GM19351 (cell line): ENCODE data around the gene FANCC.
A peak's percentile ranks its signal among the peaks of the same experiment; 100 is the strongest.

Experiments used
- ATAC-seq: cut with Tn5 transposase; IDR thresholded peaks from one replicate; pipeline ENCODE4 v1.9.1; 2021; ENCODE audit warnings: mild to moderate bottlenecking, moderate library complexity; ENCODE audit not compliant: unreplicated experiment

FANCC gene, protein sequence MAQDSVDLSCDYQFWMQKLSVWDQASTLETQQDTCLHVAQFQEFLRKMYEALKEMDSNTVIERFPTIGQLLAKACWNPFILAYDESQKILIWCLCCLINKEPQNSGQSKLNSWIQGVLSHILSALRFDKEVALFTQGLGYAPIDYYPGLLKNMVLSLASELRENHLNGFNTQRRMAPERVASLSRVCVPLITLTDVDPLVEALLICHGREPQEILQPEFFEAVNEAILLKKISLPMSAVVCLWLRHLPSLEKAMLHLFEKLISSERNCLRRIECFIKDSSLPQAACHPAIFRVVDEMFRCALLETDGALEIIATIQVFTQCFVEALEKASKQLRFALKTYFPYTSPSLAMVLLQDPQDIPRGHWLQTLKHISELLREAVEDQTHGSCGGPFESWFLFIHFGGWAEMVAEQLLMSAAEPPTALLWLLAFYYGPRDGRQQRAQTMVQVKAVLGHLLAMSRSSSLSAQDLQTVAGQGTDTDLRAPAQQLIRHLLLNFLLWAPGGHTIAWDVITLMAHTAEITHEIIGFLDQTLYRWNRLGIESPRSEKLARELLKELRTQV

DNA sequence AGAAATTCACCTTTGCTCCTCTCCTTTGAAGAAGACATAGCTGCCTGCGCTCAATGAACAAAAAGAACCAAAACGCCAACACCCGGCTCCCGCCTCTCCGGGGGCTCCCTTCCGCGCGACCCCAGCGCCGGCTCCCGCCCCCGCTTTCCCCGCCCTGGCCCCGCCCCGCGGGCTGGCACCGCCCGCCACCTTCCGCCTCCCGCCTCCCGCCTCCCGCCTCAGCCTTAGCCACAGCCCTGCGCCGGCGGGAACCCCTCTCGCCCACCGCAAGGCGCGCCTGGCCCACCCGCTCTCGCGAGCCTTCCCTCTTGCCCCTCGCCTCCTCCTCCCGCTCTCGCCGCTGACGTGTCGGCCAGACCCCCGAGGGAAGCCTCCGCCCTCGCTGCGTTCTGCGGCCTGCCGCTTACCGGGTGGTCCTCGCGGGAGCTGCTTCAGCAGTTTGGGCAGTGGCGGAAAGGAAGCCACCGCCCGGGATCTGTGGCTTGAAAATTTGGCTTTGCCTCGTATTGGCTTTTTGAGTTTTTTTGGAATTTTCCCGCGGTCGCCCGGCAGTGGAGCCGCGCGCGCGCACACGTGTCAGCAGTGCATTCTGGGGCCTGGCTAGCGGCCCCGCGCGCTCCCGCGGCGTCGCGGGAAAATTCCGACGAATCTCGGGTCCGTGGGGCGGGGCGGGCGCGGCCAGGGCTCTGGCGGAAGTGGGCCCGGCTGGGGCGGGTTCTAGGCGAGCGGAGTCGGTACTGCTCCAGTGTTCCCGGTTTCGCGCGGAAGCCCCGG is at the start of gene FANCC:
TSS of gene FANCC (minus strand) at position 591 of the 774 bp plus-strand sequence. CDS start 68,418 bp downstream, outside the sequence.
- ATAC-seq = peak; percentile 73

DNA sequence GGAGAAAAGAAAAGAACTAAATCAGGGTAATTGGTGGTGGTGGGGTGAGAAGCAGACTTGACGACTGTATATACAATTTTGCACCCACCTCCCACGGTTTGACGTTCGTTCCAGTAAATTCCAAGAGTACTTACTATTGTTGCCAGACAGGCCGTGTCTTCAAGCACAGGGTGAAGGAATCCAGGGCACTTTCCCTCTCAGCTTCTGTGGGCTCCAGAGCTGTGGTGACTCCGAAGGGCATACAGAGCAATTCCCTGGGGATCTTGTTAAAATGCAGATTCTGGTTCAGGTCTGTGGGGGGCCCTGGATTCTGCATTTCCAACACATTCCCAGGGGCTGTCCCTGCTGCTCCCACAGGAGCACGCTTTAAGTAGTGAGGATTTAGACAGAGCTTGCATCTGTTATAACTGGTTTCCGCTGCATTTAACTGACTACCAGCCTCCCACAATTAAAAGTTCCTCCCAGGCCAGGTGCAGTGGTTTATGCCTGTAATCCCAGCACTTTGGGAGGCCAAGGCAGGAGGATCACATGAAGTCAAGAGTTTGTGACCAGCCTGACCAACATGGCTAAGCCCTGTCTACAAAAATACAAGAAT is 49.3 kb upstream of the FANCC start:
- no peak for ATAC-seq

DNA sequence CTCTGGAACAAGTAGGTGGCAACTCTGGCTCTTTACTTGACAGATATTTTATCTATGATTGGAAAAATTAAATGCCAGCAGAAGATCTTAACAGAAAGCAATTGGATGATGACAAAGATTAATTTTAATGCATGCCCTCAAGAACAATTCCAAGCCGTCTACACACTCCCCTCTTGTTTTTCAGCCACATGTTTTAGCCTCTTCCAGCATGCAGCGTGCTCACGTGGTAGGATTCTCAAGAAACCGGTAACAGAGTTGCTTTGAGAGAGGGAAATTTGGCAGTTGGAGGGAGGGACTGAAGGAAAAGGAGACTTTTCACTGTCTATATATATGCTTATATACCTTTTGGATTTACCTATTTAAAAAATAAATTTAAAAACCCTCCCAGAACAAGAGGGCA is 48.3 kb upstream of the FANCC start:
- no peak for ATAC-seq

DNA sequence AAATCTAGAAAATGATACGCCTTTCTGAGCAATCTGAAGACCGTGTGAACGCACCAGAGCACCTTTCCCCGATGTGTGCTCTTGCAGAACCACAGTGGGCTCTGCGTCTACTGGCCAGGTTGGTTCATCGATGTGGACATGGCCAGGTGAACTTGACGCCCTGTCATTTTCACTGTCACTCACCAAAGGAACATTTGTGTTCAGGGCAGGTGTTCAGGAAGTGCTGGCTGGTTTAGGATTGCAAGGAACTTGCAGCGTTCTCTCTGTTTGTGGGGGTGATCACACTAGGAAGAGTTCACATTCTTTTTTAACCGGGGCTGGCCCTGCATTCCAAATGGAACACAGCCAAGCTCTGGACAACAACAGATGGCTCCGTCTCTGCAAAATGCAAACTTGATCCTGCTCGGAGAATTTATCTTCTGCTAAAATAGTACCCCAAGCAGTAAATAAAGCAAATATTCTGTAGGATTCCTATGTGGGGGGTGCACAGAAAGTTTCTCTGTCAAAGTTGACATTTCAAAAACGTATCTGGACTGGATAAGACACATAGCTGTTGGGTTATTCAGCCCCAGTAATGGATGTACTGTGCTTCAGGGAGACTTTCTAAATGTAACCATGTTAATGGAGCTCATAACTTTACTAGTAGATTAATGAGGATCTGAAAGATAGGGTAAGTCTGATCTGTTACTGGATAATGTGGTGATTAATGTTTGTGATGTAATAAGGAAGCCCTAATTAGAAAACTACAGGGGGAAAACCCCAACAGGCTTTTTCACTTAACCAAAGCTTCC is 45.7 kb upstream of the FANCC start:
- ATAC-seq = no peak

DNA sequence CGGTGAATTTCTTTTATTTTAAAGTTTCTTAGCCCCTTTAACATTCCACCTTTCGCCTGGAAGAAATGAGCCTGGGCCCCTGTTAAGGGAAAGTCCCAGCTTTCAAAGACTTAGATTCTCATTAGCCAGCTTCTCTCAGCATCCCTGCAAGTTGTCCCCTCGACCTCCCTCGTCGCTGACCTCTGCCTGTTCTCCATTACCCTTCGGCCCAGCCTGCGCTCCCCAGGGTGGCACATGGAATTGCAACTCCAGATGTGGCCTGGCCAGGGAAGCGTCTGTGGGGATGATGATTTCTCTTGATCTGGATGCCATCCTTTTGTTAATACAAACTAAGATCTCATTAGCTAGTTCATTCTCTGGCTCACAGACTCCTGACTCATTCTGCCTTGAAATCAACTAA is 43.4 kb upstream of the FANCC start:
- ATAC-seq = no peak

DNA sequence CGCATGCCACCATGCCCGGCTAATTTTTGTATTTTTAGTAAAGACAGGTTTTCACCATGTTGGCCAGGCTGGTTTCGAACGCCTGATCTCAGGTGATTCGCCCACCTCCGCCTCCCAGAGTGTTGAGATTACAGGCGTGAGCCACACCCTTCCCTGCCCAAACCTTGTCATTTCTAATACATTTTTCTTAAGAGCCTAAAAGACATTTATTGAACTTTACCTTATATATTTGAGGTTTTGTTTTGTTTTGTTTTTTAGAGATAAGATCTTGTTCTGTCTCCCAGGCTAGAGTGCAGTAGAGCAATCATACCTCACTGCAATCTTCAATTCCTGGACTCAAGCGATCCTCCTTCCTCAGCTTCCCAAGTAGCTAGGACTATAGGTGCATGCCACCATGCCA is 39.8 kb upstream of the FANCC start:
- no peak for ATAC-seq

DNA sequence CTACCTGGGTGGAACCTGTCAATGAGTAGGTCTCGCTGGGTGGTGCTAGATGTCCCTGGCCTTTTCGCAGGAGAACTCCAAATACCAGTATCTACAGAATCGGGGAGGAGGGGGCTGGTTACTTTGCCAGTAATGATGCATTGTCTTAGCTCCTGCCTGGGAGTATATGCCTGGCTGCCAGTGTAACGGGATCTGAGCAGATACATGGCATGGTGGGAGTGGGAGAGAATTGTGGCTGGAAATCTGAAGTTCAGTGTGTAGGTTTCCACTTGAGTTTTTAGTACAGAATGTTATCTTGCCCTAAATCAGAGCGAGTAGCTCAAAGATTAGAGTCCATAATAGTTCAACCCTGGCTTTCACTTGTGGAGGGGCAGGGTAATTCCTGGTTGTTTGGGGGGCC is 38.0 kb upstream of the FANCC start:
- no peak for ATAC-seq

DNA sequence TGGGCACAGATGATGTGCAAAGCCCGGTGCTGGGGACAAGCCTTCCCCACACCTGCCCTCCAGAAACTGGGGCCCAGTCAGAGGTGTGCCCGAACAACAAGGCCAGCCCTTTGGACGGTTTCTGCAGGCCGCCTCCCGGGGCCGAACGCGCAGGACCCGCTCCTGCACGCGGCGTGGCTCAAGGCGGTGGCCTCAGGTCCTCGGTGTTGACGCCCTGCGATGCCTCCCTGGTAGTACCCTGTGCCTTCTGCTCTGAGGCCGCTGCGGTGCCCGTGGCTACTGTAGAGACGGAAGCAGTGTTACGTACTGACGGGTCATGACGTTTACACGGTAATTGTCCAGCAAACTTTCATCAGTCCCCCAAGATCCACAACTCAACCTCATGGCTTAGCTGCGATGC is 33.5 kb upstream of the FANCC start:
- no peak for ATAC-seq

DNA sequence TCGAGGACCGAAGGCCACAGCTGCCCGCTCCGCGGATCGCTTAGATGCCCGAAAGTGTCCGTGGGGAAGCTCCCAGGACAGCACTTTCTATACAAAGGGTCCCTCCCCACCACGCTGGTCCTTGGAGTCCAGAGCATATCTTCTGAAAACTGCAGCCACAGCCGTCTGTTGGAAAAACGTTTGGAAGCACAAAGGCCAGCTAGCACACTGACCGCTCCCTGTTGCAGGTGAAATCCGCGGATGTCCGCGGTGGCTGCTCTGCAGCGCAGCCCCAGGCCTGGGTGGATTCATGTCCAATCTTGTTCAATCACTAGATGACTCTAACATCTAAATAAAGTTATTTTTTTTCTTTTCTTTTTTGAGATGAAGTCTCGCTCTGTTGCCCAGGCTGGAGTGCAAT is 32.8 kb upstream of the FANCC start:
- no peak for ATAC-seq

DNA sequence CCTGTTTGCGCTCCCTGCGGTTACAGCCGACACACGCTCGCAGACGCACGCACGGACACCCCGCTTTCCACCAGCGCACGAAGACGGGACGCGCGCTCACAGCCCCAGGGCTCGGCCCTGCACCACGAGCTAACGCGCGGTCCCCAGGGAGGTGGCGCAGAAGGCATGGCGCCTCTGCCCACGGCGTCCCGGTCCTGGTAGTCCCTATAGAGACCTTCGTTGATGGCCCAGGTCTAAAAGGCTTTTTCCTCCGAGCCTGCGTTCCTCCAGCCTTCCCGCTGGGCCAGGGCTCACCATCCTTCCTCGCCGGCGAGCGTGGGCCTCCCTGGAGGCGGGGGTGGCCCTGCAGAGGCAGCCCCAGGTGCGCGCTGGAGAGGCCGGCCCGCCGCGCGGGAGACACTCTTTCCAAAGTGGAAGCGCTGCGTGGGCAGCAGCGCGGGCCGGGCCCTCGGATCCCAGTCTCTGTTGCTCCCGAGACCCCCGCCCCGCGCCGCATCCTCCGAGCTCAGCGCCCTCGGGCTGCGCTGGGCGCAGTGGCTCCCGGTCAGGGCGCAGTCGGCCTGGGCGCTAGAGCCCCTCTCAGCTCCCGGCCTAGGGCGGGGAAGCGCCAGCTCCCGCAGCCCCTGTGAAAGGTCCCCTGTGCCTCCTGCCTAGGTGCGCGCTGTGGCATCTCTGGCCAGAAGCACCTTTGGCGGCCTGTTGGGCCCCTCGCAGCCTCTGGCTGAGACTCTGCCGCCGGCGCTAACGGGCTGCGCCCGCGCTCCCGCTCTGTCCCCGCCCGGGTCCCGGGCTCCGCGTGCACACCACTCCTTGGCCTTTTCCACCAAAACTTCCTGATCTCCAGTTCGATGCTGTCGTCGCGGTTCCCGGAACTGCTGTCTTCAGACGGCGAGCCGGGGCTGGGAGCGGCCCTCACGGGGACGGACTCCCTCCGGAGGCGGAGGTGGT is 31.9 kb upstream of the FANCC start:
- no peak for ATAC-seq

DNA sequence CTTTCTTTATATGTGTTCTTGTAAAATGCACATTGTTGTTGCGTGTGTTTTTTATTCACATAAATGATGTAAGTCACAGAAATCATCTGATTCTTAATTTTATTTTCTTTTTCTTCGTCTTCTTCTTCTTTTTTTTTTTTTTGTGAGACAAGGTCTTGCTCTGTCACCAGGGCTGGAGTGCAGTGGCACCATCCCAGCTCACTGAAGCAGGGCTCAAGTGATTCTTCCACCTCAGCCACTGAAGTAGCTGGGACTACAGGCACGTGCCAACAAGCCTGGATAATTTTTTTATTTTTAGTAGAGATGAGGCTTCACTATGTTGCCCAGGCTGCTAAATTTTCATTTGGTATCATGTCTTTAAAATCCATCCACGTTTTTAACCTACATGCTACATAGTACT is 28.5 kb upstream of the FANCC start:
- no peak for ATAC-seq

DNA sequence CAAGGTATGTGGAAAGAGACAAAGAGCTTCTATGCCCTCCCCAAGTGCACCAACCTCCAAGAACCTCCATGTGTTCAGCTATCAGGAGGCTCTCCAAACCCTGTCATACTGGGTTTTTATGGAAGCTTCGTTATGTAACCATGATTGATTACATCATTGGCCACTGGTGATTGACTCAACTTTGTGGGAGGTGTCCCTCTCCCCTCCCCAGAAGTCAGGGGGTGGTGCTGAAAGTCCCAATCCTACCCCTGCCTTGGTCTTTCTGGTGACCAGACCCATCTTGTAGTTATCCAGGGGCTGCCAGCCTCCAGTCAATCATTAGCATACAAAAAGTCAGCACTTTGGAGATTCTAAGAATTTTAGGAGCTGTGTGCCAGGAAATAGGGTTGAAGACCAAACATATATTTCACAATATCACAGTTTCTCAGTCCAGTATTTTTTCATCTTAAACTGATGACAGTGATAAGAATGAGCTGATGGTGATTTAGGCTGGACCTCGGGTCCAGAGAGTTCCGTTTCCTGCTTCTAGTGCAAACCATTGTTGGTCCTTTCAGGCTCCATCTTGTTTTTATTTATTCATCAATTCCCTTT is 27.3 kb upstream of the FANCC start:
- ATAC-seq = no peak

DNA sequence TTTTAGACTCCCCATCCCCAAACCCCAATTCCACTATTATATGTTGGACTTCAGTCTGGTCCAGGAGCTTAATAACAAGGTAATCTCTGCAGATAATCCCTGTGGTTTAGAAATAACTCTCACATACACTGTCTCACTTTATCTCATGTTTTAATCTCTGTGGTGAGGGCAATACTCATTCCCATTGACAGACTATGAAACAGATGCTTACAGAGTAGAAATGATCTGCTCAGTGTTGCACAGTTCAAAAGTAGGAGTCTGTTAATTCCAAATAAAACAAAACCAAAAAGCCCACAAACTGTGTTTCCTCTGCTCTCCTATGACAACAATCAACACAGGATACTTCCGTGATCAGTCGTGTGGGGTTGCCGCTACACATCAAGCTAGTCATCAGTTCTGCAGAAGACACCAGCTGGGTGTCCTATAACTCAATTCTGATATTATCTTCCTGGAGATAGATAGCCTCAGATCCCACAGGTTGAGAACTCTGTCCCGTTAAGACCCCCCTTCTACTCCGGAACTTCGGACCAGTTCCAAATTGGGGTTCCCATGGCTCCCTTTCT is 26.3 kb upstream of the FANCC start:
- ATAC-seq = no peak

DNA sequence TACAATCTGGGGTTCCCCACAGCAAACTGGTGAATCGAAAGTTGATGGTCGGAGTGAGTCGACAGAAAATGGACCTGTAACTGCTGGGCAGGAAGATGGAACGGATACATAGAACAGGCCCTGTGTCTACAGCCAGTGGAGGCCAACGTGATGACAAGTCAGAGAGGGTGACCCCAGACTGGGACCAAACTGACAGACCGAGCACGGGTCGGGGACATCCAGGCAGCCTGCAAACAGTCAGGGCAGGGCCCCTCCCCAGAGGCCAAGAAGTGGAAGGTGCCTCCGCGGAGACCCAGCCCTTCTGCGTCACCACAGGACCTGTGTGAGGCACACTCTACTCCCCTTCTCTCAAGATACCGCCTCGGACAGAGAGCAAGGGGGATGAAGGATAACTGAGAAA is 25.1 kb upstream of the FANCC start:
- no peak for ATAC-seq

DNA sequence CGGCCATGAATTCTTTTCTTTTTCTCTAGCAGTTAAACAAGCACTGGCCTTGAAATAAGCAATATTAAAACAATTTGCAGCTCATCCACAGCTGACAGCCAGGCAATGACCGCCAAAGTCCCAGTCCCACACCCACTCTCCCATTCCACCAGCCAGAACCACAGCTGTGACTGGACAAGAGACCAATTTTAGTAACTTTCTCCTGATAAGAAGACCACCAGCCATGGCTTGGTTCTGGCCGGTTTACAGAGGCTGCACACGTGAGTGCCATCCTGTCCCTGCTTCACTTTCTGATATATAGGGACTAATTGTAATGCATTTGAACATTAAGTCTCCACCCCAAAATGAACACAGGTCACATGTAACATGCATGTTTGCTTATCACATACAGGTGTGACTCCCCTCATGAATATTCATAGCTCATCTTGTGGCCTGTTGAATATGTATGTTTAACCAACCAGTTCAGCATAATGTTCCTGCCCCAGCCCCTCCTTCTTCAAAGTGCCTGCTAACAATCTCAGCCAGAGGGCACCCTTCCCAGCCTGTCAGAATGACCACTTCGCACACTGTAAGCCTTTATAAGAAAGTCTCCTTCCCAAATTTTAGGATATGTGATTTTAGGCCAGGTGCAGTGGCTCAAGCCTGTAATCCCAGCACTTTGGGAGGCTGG is 23.9 kb upstream of the FANCC start:
- ATAC-seq = no peak

DNA sequence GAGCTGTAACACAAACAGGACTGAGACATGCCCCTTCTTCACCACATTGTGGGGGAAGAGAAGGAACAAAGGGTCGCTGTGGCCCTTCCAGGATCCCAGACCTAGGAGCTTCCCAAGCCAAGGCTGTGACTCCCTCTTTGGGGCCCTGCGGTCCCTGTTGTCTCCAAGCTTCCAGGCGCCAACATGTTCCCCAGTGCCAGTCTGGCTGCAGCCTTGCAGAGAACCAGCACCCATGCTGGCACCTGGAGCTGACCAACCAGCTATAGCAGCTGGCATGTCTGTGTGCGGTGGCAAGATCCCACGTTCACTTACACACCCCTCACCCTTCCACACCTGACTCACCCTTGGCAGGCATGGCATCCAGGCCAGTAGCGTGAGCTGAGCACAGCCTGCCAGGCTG is 20.7 kb upstream of the FANCC start:
- ATAC-seq = no peak

DNA sequence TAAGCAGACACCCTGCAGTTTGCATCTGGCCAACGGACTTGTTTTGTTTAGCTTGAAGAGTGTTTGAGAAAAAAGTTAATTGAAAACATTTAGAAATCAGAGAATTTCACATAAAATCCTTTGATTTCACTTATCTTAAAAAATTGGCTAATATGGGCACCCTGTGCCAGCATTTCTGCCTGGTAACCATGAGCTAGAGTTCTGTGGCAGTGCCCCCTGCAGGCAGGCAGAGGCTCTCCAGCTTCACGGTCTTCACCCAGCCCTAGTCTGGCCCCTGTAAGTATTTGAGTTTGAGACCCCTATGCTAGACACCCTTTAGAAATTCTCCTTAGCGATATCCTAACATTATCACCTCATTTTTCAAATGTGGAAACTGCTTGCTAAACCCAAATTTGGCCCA is 18.8 kb upstream of the FANCC start:
- ATAC-seq = no peak

DNA sequence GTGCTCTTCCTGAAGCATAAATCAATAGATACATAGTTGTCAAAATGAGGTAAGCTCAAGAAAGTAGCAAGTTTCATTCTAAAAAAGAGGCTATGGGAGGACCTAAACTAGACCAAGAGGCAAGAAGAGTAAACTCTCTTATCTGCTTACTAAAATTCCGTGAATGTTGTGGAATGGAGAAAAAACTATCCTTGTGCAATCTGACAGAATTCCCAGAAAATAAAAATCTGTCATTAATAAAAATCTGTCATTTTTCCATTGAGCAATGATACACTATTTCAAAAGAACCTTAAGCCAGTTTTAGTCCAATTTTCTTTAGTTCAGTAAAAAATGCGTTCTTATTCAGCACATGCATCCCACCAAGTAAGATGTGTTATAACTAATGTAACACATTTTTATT is 15.9 kb upstream of the FANCC start:
- no peak for ATAC-seq
